HG03196 (cell line): ENCODE data around the gene PIEZO1.
"Not testable (repeated sequence)": the region's sequence is repeated elsewhere in the genome, so short reads cannot be mapped to it uniquely, and the experiment has no call there.

ENCODE experiments used
- ATAC-seq: cut with Tn5 transposase; IDR thresholded peaks from one replicate; pipeline ENCODE4 v1.9.1; 2021; ENCODE audit not compliant: unreplicated experiment

PIEZO1 gene

DNA sequence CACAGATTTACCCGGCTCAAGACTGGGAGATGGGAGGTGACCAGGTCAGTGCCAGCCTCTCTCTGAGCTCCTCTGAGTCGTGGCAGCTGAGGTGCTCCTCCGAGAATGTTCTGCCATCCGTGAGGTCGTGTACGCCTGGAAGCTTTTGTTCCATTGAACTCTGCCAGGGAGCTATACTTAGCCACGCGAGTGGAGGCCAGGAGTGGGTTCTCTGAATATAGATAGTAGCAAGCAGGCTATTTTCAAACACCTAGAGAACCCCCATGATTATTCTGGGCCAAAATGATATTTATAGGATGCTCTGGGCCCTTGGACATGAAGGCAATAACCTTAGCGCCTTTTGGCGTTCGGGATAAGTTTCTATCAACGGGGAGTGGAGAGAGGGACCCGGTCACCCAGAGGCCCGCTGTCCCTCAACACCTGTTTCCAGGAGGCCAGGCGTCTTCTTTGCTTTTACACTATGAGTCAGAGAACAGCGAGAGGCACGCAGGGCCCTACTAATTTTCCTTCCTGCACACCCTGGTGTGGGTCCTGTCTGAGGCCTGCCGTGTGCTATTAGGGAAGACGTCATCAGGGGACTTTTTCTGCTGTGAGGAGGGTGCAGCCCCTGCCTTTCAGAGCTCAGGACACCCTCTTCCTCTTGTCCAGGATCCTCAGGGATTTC lies 111.2 kb downstream of the PIEZO1 start:
- ATAC-seq: no peak

DNA sequence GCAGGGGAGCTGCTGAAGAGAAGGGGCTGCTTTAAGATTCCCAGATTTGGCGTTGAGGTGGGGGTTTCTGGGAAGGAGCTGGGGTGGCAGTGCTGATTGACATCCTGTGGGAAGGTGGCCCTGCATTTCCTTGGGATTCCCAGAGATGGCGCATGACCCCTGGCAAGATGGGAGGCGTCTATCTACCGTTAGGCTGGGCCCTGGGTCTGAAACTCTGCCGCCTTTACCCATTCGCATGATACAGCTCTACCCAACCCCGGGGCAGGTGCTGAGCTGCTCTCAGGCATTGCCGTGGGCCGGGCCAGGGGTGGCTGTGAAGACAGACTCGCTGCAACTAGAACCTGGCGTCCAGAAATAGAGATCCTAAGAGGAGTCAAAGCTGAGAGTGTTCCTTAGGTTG lies 112.2 kb downstream of the PIEZO1 start:
- ATAC-seq: no peak

DNA sequence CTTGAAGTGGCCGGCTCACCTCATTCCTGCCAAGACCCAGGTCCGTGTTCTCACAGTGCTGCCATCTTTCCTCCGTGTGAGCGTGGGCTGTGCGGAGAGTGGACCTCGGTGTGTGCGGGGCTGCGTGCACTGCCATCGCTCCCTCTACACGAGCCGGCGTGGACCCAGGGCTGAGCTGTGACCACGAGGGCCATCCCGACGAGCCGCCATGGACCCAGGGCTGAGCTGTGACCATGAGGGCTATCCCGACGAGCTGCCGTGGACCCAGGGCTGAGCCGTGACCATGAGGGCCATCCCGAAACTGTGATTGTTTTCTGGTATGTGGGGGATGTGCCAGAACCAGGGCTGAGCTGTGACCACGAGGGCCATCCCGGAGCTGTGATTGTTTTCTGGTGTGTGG lies 113.2 kb downstream of the PIEZO1 start:
- no peak for ATAC-seq

DNA sequence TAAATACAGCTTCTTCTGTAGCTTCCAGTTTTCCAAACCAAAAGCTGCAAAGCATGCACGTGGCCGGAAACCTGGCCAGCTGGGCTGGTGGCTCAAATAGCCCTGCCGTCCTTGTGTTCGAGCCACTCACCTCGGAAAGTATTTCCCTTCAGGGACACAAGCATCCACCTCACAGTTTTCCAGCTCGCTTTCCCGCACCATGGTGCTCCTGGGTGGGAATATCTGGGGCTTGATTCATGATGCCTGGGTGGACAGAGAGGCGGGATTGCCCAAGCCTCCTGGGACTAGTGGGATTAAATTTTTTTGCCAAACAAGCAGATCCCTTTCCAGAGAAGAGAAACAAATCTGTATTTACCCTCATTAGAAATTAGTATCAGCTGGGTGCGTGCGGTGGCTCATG lies 115.0 kb downstream of the PIEZO1 start:
- ATAC-seq: no peak

DNA sequence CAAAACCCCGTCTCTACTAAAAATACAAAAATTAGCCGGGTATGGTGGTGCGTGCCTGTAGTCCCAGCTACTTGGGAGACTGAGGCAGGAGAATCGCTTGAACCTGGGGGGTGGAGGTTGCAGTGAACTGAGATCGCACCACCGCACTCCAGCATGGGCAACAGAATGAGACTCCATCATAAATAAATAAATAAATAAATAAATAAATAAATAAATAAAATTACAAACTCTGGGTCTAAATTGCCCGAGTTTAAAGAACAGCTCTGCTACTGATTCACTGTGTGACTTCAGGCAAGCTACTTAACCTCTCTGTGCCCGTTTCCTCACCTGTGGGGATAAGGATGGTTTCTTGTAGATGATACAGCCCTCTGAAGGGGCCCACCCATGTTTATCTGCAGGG lies 115.5 kb downstream of the PIEZO1 start:
- not testable (repeated sequence) for ATAC-seq

DNA sequence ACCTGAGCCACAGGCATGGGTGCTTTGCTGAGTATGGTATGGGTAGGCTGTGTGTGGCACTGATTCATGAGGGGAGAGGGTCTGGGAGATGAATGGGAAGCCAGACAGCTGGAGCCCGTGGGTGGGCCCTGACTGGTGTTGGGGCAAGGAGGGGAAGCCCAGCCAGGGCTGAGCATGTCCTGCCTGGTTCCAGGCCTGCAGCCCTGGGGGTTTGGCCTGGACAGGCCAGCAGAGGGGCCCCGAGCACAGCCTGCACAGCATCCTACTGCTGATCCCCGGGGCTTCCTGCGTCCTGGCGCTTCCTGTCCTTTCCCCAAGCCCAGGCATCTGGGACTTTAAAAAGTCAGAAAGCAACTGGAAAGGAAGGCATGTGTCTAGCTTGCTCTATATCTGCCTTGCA lies 117.6 kb downstream of the PIEZO1 start:
- no peak for ATAC-seq

DNA sequence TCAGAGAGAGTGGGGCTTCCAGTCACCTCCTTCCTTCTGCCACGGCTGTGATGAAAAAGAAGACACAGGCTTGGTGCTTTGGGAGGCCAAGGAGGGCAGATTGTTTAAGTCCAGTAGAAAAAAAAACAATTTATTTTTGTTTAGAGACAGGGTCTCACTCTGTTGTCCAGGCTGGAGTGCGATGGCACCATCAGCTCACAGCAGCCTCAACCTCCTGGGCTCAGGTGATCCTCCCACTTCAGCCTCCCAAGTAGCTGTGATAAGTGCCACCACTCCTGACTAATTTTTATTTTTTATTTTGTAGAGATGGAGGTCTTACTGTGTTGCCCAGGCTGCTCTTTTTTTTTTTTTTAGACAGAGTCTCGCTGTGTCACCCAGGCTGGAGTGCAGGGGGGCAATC lies 119.5 kb downstream of the PIEZO1 start:
- no peak for ATAC-seq
